Brain microvascular endothelial cell (primary cell): Measurements from ENCODE around the gene FADS6.

Source experiments
- DNase-seq: peaks from one replicate; pipeline ENCODE4 v3.0.0-alpha.2; 2020
- H3K27ac ChIP-seq: fragments of 250-450 bp; sonication (Bioruptor Pico); 2 replicates; pipeline ENCODE4 v1.5.1; 2020; ENCODE audit warnings: mild to moderate bottlenecking, moderate library complexity
- H3K27me3 ChIP-seq: fragments of 250-450 bp; sonication (Bioruptor Pico); replicated peaks from 2 replicates; pipeline ENCODE4 v1.5.1; 2020; ENCODE audit warnings: mild to moderate bottlenecking
- H3K36me3 ChIP-seq: fragments of 250-450 bp; sonication (Bioruptor Pico); replicated peaks from 2 replicates; pipeline ENCODE4 v1.5.1; 2020; ENCODE audit warnings: mild to moderate bottlenecking
- H3K4me3 ChIP-seq: 2 replicates; pipeline ENCODE4 v1.5.1; 2011; ENCODE audit warnings: low read depth, mild to moderate bottlenecking, control low read depth, low read length, moderate library complexity
- in situ Hi-C: cut with HindIII; loops from 2 replicates; pipeline ENCODE4 v1.10.0; 2017; ENCODE audit warnings: low sequenced_read_pairs, low pct_ligation_motif_present
- TF ChIP-seq, protein P1 (sequence below): IDR thresholded peaks from 2 replicates; pipeline ENCODE4 v1.5.1; 2011; ENCODE audit warnings: low read depth, mild to moderate bottlenecking, moderate library complexity, low read length, control low read depth, inconsistent platforms; ENCODE audit errors: missing control alignments

FADS6 gene

DNA sequence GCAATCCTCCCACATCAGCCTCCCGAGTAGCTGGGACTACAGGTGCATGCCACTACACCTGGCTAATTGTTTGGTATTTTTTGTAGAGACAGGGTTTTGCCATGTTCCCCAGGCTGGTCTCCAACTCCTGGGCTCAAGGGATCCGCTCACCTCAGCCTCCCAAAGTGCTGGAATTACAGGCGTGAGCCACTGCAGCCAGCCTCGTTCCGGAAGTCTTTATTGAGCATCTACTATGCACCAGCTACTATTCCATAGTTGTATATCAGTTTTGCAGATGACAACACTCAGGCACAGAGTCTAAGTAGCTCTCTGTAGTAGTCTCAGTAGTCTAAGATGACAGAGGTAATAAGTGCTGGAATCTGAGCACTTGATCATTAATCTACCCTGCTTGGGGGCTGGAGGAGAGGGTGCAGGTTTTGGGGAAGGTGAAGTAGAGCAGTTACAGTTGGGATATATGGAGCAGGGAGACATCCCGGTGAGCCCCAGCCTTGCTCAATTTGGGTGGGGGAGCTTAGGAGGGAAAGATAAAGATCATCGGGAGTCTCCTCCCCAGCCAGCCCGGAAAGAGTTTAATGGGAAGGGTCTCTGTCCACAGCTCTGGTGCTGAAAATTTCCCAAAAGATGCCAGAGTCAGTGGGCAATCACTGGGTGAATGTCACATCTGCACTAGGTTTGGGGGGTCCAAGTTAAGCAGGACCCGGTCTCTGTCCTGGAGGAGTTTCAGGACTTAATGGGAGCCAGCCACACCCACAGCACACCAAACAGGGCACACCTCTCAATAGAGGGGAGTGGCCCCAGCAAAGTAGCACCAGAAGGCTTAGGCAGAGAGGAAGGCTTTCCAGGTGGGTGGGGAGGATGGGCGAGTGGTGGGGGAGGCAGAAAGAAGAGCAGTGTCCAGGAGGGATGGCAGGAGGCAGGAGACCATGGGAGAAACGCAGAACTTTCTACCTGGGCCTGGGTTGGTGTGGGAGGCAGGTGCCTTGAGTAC lies 43.9 kb upstream of the FADS6 start:
- Histone ChIP-seq H3K36me3 (no peaks in the 10 kb centered on the region), H3K27ac (no peak overlapping the region), H3K4me3 (no peak overlapping the region), H3K27me3 (peaks cover 46% of the 10 kb centered on the region)
- in situ Hi-C loops = no loop called here
- DNase-seq = no peak
- TF ChIP-seq, protein P1, sequence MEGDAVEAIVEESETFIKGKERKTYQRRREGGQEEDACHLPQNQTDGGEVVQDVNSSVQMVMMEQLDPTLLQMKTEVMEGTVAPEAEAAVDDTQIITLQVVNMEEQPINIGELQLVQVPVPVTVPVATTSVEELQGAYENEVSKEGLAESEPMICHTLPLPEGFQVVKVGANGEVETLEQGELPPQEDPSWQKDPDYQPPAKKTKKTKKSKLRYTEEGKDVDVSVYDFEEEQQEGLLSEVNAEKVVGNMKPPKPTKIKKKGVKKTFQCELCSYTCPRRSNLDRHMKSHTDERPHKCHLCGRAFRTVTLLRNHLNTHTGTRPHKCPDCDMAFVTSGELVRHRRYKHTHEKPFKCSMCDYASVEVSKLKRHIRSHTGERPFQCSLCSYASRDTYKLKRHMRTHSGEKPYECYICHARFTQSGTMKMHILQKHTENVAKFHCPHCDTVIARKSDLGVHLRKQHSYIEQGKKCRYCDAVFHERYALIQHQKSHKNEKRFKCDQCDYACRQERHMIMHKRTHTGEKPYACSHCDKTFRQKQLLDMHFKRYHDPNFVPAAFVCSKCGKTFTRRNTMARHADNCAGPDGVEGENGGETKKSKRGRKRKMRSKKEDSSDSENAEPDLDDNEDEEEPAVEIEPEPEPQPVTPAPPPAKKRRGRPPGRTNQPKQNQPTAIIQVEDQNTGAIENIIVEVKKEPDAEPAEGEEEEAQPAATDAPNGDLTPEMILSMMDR = no peak

DNA sequence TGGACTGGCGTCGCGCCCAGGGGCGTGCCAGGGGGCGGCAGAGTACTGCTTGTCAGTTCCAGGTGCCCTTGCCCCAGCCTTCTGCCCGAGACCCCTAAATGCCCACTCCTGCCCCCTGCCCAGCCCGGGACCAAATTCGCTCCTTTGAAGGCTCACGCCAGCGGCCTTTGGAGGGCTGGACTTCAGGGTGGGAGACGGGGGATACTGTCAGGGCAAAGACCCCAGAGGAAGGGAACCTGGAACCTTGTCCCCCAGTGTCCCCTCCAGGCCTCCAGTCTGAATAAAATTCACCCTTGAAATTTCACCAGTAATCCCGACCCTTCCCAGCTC lies 43.0 kb upstream of the FADS6 start:
- peaks cover 48% of the 10 kb centered on the region for H3K27me3 ChIP-seq
- no peak overlapping the region for H3K4me3 ChIP-seq
- H3K27ac ChIP-seq = no peak overlapping the region
- in situ Hi-C loops = no loop called here
- TF ChIP-seq, protein P1 = no peak
- DNase-seq = no peak
- H3K36me3 ChIP-seq = no peaks in the 10 kb centered on the region

GRCh38 chr17:74935585-74936469 lies 42.4 kb upstream of the FADS6 start, which contains the start of gene OTOP3:
Gene OTOP3 (plus strand): TSS chr17:74935898. CDS start chr17:74935922, 24 bp downstream.
- Histone ChIP-seq H3K36me3 (no peaks in the 10 kb centered on the region), H3K4me3 (no peak within 1 kb of the TSS), H3K27me3 (peaks cover 48% of the 10 kb centered on the region), H3K27ac (no peak within 1 kb of the TSS)
- TF ChIP-seq, protein P1 = no peak
- DNase-seq = no peak
- in situ Hi-C loops = no loop called here

DNA sequence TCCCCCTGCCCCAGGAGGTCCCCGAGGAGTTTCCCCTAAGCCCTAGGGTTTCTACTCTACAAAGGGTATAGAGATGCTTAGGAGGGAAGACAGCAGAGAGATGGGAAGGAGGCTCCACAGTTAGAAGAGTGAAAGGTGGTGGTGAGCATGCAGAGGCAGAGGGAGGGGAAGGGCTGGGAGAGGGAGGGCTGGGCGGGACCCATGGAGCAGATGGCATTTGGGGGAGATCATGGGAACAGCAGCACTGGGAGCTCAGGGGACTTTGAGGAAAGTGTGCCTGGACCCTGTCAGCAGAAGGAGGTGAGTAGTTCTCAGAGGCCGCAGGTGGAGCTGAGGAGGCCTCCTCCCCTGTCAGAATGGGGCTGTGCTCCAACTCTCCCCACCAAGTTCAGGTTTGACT lies 41.6 kb upstream of the FADS6 start:
- in situ Hi-C loops = no loop called here
- no peak overlapping the region for H3K27ac ChIP-seq
- peaks cover 48% of the 10 kb centered on the region for H3K27me3 ChIP-seq
- H3K4me3 ChIP-seq = no peak overlapping the region
- no peaks in the 10 kb centered on the region for H3K36me3 ChIP-seq
- TF ChIP-seq, protein P1 = no peak
- DNase-seq = no peak

- Histone ChIP-seq H3K36me3 (no peaks in the 10 kb centered on the region), H3K27me3 (peaks cover 36% of the 10 kb centered on the region), H3K4me3 (no peak overlapping the region), H3K27ac (no peak overlapping the region)
- no peak for DNase-seq
- TF ChIP-seq, protein P1 = no peak
- in situ Hi-C loops = no loop called here
Measured at GRCh38 chr17:74930535-74931036, 37.2 kb upstream of the FADS6 start.
